Measurements from ENCODE around the gene IRF2BP2.

GRCh38 chr1:234634387-234634786, 24.4 kb upstream of the IRF2BP2 start:
- TF ChIP-seq CTCF (IDR thresholded peaks at IDR 0.05) (no peak), POLR2A (IDR thresholded peaks at IDR 0.05) (no peak), EP300 (IDR thresholded peaks at IDR 0.05) (no peak)

Measured in tibial nerve (tissue), 4 donors.